Measurements from ENCODE around the gene GPR4. TPM values are rescaled to one million over a fixed set of nuclear protein-coding genes. Genes with fewer than 3 reads are reported as not detected.

GPR4 gene
- total RNA-seq, 4 donors from 2014 or later = 0.27 to 1.4 (median 0.43) TPM

DNA sequence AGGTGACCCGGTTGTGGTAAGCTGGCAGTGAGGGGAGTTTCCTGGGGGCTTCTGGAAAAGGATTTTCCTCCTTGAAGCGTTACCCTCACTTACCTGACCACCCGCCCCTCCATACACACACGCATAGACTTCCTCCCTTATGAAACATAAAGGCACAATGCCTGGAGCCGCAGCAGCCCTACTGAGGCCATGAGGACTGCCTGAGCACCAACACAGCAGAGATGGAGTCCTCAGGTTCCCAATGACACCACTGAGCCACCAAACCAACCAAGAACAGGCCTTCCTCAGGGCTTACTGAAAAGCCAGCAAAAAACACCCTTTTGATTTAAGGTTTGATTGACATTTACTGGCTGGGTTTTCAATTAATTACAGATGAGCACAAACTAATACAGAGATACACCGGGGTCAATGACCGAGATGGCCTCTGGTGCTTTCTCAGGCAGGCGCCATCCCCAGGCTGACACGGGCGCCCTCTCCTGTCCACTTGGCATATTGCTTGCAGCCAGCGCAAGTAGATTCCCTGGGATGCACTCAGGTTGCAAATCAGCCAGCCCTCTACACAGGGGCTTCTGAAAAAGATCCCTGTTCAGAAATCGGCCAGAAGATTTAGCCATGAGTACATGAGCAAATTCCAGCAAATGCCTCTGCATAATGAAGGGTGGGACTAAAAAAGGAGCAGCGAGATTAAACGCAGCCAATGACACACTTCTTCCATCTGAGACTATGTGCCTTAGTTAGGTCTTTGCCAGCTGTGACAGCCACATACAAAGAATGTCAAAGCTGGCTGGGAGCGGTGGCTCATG, 32.2 kb downstream of the GPR4 start:
- Histone ChIP-seq H3K4me1 (peaks cover 7 to 24% (median 13%) of the 10 kb centered on the region in 4 donors), H3K4me3 (no peak overlapping the region), H3K36me3 (no peaks in the 10 kb centered on the region), H3K27me3 (no peaks in the 10 kb centered on the region), H3K9me3 (no peaks in the 10 kb centered on the region), H3K27ac (no peak overlapping the region)
- intact Hi-C loops (cut with DNase I; ENCODE audit: low total_unique reads) (no loop called here), in situ Hi-C loops (cut with MboI; ENCODE audit: low pct_ligation_motif_present in 1 of 4, low pct_unique_long_range_greater_than_20kb in 1 of 4, low sequenced_read_pairs in 3 of 4) (no loop called here)
- WGBS, 2 donors (ENCODE audit: low coverage in 1 of 2) = 50 to 60% methylated on average over 1 to 15 of the region's 15 CpGs
- TF ChIP-seq, protein P1, sequence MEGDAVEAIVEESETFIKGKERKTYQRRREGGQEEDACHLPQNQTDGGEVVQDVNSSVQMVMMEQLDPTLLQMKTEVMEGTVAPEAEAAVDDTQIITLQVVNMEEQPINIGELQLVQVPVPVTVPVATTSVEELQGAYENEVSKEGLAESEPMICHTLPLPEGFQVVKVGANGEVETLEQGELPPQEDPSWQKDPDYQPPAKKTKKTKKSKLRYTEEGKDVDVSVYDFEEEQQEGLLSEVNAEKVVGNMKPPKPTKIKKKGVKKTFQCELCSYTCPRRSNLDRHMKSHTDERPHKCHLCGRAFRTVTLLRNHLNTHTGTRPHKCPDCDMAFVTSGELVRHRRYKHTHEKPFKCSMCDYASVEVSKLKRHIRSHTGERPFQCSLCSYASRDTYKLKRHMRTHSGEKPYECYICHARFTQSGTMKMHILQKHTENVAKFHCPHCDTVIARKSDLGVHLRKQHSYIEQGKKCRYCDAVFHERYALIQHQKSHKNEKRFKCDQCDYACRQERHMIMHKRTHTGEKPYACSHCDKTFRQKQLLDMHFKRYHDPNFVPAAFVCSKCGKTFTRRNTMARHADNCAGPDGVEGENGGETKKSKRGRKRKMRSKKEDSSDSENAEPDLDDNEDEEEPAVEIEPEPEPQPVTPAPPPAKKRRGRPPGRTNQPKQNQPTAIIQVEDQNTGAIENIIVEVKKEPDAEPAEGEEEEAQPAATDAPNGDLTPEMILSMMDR (IDR thresholded peaks at IDR 0.05) = peak; percentile 76 to 84 (median 82)
- TF ChIP-seq EP300 (IDR thresholded peaks at IDR 0.05; ENCODE audit: low read depth) (no peak), POLR2A (IDR thresholded peaks at IDR 0.05) (no peak), POLR2AphosphoS5 (IDR thresholded peaks at IDR 0.05) (no peak)
- DNase-seq = peak; percentile 87

DNA sequence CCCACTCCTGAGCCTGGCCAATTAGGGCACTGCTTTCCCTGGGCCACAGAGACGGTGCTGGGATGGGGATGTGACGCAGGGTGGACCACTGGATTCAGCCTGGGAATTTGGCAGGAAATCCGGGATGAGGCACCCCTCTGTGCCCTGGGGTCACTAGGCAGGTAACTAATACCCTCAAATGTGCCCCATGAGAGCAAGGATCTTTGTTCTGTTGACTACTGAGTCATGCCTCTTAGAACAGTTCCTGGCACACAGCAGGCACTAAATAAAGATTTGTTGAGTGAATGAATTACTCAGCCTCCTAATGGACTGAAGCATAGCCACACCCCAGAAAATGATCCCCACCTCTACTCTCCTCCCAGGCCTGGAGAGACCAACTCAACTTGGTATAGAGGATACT, 33.3 kb downstream of the GPR4 start:
- Histone ChIP-seq H3K9me3 (no peaks in the 10 kb centered on the region), H3K27me3 (no peaks in the 10 kb centered on the region), H3K36me3 (no peaks in the 10 kb centered on the region), H3K4me1 (peaks cover 7 to 24% (median 13%) of the 10 kb centered on the region in 4 donors), H3K4me3 (no peak overlapping the region), H3K27ac (peak overlapping the region in 3 of 4 donors; percentile 16 to 35 (median 23))
- intact Hi-C loops (cut with DNase I; ENCODE audit: low total_unique reads) = no loop called here
- TF ChIP-seq POLR2A (IDR thresholded peaks at IDR 0.05) (no peak), POLR2AphosphoS5 (IDR thresholded peaks at IDR 0.05) (no peak)
- in situ Hi-C loops (cut with MboI; ENCODE audit: low pct_ligation_motif_present in 1 of 4, low pct_unique_long_range_greater_than_20kb in 1 of 4, low sequenced_read_pairs in 3 of 4) = no loop called here
- 87% methylated on average over 3 of the region's 3 CpGs; no CpG with 5 or more reads in 1 of the 2 donors for WGBS, 2 donors (ENCODE audit: low coverage in 1 of 2)
- no peak for DNase-seq

DNA sequence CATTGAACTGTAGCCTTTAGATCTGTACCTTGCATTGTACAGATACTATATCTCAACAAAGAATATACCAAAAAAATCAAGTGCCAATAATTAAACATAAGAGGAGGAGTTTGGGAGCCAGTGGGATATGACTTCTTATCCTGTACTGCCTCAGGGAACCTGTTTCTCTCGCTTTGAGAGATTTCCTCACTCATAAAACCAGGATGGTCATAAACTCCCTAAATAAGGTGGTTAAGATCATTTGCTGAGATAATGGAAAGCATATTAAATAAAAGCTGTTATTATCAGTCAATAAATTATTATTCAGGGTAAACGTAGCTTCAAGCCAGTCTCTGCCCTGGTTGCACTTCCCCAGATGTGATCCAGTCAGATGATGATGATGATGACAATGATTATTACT, 34.4 kb downstream of the GPR4 start:
- in situ Hi-C loops (cut with MboI; ENCODE audit: low pct_ligation_motif_present in 1 of 4, low pct_unique_long_range_greater_than_20kb in 1 of 4, low sequenced_read_pairs in 3 of 4) (no loop called here), intact Hi-C loops (cut with DNase I; ENCODE audit: low total_unique reads) (no loop called here)
- peak overlapping the region in 1 of 4 donors; percentile 16 for H3K27ac ChIP-seq
- DNase-seq = no peak
- H3K4me1 ChIP-seq = peaks cover 7 to 31% (median 15%) of the 10 kb centered on the region in 4 donors
- H3K36me3 ChIP-seq = no peaks in the 10 kb centered on the region
- H3K9me3 ChIP-seq = no peaks in the 10 kb centered on the region
- H3K27me3 ChIP-seq = no peaks in the 10 kb centered on the region
- TF ChIP-seq, protein P1 (IDR thresholded peaks at IDR 0.05) = no peak
- TF ChIP-seq EP300 (IDR thresholded peaks at IDR 0.05; ENCODE audit: low read depth) = no peak
- TF ChIP-seq POLR2AphosphoS5 (IDR thresholded peaks at IDR 0.05) = no peak
- no peak for TF ChIP-seq POLR2A (IDR thresholded peaks at IDR 0.05)
- WGBS, 2 donors (ENCODE audit: low coverage in 1 of 2) = 49 to 54% methylated on average over 2 of the region's 2 CpGs
- no peak overlapping the region for H3K4me3 ChIP-seq

DNA sequence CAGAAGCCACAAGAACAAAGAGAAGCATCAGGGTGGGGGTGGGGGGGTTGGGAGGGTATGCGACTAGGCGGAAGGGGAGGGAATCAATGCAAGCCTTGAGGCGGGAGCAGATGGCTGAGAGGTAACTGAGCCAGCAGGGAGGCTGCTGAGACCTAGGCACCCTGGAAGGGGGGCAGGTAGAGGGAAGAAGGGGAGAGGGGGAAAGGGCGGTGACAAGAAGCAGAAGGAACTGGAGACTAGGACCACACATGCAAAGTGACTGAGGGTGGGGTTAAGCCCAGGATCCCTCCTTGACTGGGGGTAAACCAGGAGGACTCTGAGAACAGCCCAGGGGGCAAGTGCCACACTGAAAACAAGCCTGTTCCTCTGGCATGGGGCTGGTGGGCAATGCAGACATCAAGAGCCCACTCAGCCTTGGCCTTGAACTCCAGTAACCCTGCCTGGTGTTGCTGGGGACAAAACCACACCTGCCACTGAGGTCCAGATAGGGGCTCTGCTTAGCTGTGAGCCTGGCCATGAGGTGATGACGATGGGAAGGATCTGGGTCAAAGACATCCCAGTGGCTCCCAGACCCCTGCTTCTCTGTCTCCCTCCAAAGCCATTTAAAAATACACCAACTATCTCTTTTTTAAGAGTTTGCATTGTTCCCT, 37.8 kb downstream of the GPR4 start:
- WGBS, 2 donors (ENCODE audit: low coverage in 1 of 2) = 74 to 100% methylated on average over 1 to 5 of the region's 5 CpGs
- Histone ChIP-seq H3K27me3 (no peaks in the 10 kb centered on the region), H3K27ac (peak overlapping the region in 1 of 4 donors; percentile 75), H3K4me3 (no peak overlapping the region), H3K4me1 (peaks cover 6 to 40% (median 14%) of the 10 kb centered on the region in 4 donors), H3K36me3 (no peaks in the 10 kb centered on the region), H3K9me3 (no peaks in the 10 kb centered on the region)
- intact Hi-C loops (cut with DNase I; ENCODE audit: low total_unique reads) = no loop called here
- in situ Hi-C loops (cut with MboI; ENCODE audit: low pct_ligation_motif_present in 1 of 4, low pct_unique_long_range_greater_than_20kb in 1 of 4, low sequenced_read_pairs in 3 of 4) = no loop called here
- no peak for DNase-seq
- TF ChIP-seq POLR2A (IDR thresholded peaks at IDR 0.05) (no peak), EP300 (IDR thresholded peaks at IDR 0.05; ENCODE audit: low read depth) (no peak), POLR2AphosphoS5 (IDR thresholded peaks at IDR 0.05) (no peak)
- TF ChIP-seq, protein P1 (IDR thresholded peaks at IDR 0.05) = no peak
